Osteoblast (primary cell): Measurements from ENCODE around the gene ASB2. TPM values are rescaled to one million over a fixed set of nuclear protein-coding genes. Genes with fewer than 3 reads are reported as not detected.

Source experiments
- DNase-seq: peaks from one replicate; pipeline ENCODE4 v3.0.0; 2011; ENCODE audit warnings: low spot score, mixed read lengths; ENCODE audit not compliant: insufficient read length; ENCODE audit errors: missing footprints
- H2AFZ ChIP-seq: 2 replicates; pipeline ENCODE4 v1.6.0; 2011; ENCODE audit warnings: mild to moderate bottlenecking, low read length
- H3K27ac ChIP-seq: 2 replicates; pipeline ENCODE4 v1.5.1; 2011; ENCODE audit warnings: mild to moderate bottlenecking, low read depth, low read length, moderate library complexity
- H3K27me3 ChIP-seq: 2 replicates; pipeline ENCODE4 v1.6.0; 2012; ENCODE audit warnings: mild to moderate bottlenecking, control low read depth, inconsistent platforms, low read length, moderate library complexity; ENCODE audit not compliant: insufficient read depth
- H3K36me3 ChIP-seq: 2 replicates; pipeline ENCODE4 v1.5.1; 2011; ENCODE audit warnings: mild to moderate bottlenecking, low read length, control low read depth, moderate library complexity; ENCODE audit not compliant: insufficient read depth
- H3K4me1 ChIP-seq: 2 replicates; pipeline ENCODE4 v1.5.1; 2011; ENCODE audit warnings: mild to moderate bottlenecking, low read length, control low read depth, moderate library complexity; ENCODE audit not compliant: insufficient read depth
- H3K4me2 ChIP-seq: 2 replicates; pipeline ENCODE4 v1.6.0; 2011; ENCODE audit warnings: mild to moderate bottlenecking, low read length; ENCODE audit not compliant: insufficient read depth
- H3K4me3 ChIP-seq: fragments of 200-600 bp; sonication (generic); 3 replicates; pipeline ENCODE4 v1.5.1; 2012; ENCODE audit warnings: mild to moderate bottlenecking, low read length, inconsistent platforms; ENCODE audit not compliant: insufficient read depth
- H3K79me2 ChIP-seq: 2 replicates; pipeline ENCODE4 v1.6.0; 2012; ENCODE audit warnings: mild to moderate bottlenecking, low read length, control low read depth, inconsistent platforms; ENCODE audit not compliant: insufficient read depth
- H3K9me3 ChIP-seq: 2 replicates; pipeline ENCODE4 v1.5.1; 2011; ENCODE audit warnings: low read depth, low read length, control low read depth
- H4K20me1 ChIP-seq: 2 replicates; pipeline ENCODE4 v1.6.0; 2012; ENCODE audit warnings: mild to moderate bottlenecking, low read length, control low read depth; ENCODE audit not compliant: insufficient read depth
- CTCF ChIP-seq: IDR thresholded peaks from 2 replicates; pipeline ENCODE4 v1.5.1; 2011; ENCODE audit warnings: mild to moderate bottlenecking, low read depth, low read length, moderate library complexity; ENCODE audit errors: extremely low read depth
- total RNA-seq: library from RNA; depleted of rRNA; stranded (reverse); fragments of >200 nt; gene quantifications from 2 replicates; pipeline ENCODE4 v1.2.3, GENCODE V29; 2012

The ASB2 gene
- total RNA-seq, 1 donor: 1.1 TPM

GRCh38 chr14:94021416-94022157, 45.2 kb upstream of the ASB2 start:
- Histone ChIP-seq H3K4me3 (no peak overlapping the region), H2AFZ (peak overlapping the region; percentile 76), H3K79me2 (no peaks in the 10 kb centered on the region), H3K4me1 (peaks cover 11% of the 10 kb centered on the region), H3K27me3 (peaks cover 6% of the 10 kb centered on the region), H3K4me2 (no peak overlapping the region), H3K9me3 (no peaks in the 10 kb centered on the region), H3K27ac (peak overlapping the region; percentile 48), H3K36me3 (no peaks in the 10 kb centered on the region), H4K20me1 (no peaks in the 10 kb centered on the region)
- peak; percentile 82 for DNase-seq
- TF ChIP-seq CTCF: no peak

GRCh38 chr14:94021001-94021400, 44.6 kb upstream of the ASB2 start:
- Histone ChIP-seq H4K20me1 (no peaks in the 10 kb centered on the region), H3K27ac (peak overlapping the region; percentile 48), H3K36me3 (no peaks in the 10 kb centered on the region), H2AFZ (peak overlapping the region; percentile 76), H3K4me1 (peaks cover 11% of the 10 kb centered on the region), H3K9me3 (no peaks in the 10 kb centered on the region), H3K79me2 (no peaks in the 10 kb centered on the region), H3K27me3 (peaks cover 6% of the 10 kb centered on the region), H3K4me2 (no peak overlapping the region), H3K4me3 (no peak overlapping the region)
- TF ChIP-seq CTCF: no peak
- DNase-seq: peak; percentile 98

- no peaks in the 10 kb centered on the region for H4K20me1 ChIP-seq
- no peaks in the 10 kb centered on the region for H3K9me3 ChIP-seq
- H3K27me3 ChIP-seq: peaks cover 6% of the 10 kb centered on the region
- peak; percentile 32 for DNase-seq
- H3K36me3 ChIP-seq: no peaks in the 10 kb centered on the region
- no peak overlapping the region for H2AFZ ChIP-seq
- peaks cover 11% of the 10 kb centered on the region for H3K4me1 ChIP-seq
- no peak overlapping the region for H3K4me2 ChIP-seq
- H3K4me3 ChIP-seq: no peak overlapping the region
- H3K79me2 ChIP-seq: no peaks in the 10 kb centered on the region
- H3K27ac ChIP-seq: no peak overlapping the region
- no peak for TF ChIP-seq CTCF
Observed at GRCh38 chr14:94020267-94020666, 43.9 kb upstream of the ASB2 start.

- H4K20me1 ChIP-seq: no peaks in the 10 kb centered on the region
- H3K4me2 ChIP-seq: no peak overlapping the region
- H2AFZ ChIP-seq: no peak overlapping the region
- no peaks in the 10 kb centered on the region for H3K79me2 ChIP-seq
- peaks cover 11% of the 10 kb centered on the region for H3K4me1 ChIP-seq
- TF ChIP-seq CTCF: no peak
- H3K36me3 ChIP-seq: no peaks in the 10 kb centered on the region
- H3K27me3 ChIP-seq: peaks cover 6% of the 10 kb centered on the region
- H3K27ac ChIP-seq: no peak overlapping the region
- no peaks in the 10 kb centered on the region for H3K9me3 ChIP-seq
- DNase-seq: peak; percentile 32
- no peak overlapping the region for H3K4me3 ChIP-seq
Observed at GRCh38 chr14:94019329-94019728, 43.0 kb upstream of the ASB2 start.
